GM21529 (cell line): Measurements from ENCODE around the gene PSEN2.

Experiments used
- ATAC-seq: cut with Tn5 transposase; IDR thresholded peaks from one replicate; pipeline ENCODE4 v1.9.1; 2021; ENCODE audit not compliant: unreplicated experiment

The PSEN2 gene

GRCh38 chr1:226884966-226885820, 14.8 kb downstream of the PSEN2 start:
- no peak for ATAC-seq

- no peak for ATAC-seq
Observed at GRCh38 chr1:226886122-226886901, 15.9 kb downstream of the PSEN2 start.

GRCh38 chr1:226887006-226887405, 16.6 kb downstream of the PSEN2 start:
- ATAC-seq: no peak

GRCh38 chr1:226888021-226888420, 17.6 kb downstream of the PSEN2 start:
- ATAC-seq: no peak

GRCh38 chr1:226888816-226889215, 18.4 kb downstream of the PSEN2 start:
- ATAC-seq: no peak

- no peak for ATAC-seq
Observed at GRCh38 chr1:226889616-226890330, 19.4 kb downstream of the PSEN2 start.

- ATAC-seq: no peak
Observed at GRCh38 chr1:226890331-226891108, 20.1 kb downstream of the PSEN2 start.

- no peak for ATAC-seq
Observed at GRCh38 chr1:226891346-226891745, 20.9 kb downstream of the PSEN2 start.

GRCh38 chr1:226891846-226892523, 21.6 kb downstream of the PSEN2 start:
- no peak for ATAC-seq

- ATAC-seq: no peak
Observed at GRCh38 chr1:226892524-226892875, 22.1 kb downstream of the PSEN2 start.

GRCh38 chr1:226893936-226894335, 23.5 kb downstream of the PSEN2 start:
- ATAC-seq: no peak

- ATAC-seq: no peak
Observed at GRCh38 chr1:226894826-226895225, 24.4 kb downstream of the PSEN2 start.

GRCh38 chr1:226895644-226896043, 25.2 kb downstream of the PSEN2 start:
- ATAC-seq: no peak

- no peak for ATAC-seq
Observed at GRCh38 chr1:226898246-226898645, 27.8 kb downstream of the PSEN2 start.

GRCh38 chr1:226901421-226901820, 31.0 kb downstream of the PSEN2 start:
- ATAC-seq: no peak

GRCh38 chr1:226902601-226903000, 32.2 kb downstream of the PSEN2 start:
- no peak for ATAC-seq

GRCh38 chr1:226903819-226904716, 33.7 kb downstream of the PSEN2 start:
- no peak for ATAC-seq

- ATAC-seq: no peak
Observed at GRCh38 chr1:226904772-226905171, 34.4 kb downstream of the PSEN2 start.

GRCh38 chr1:226908419-226908818, 38.0 kb downstream of the PSEN2 start:
- no peak for ATAC-seq
